Measurements from ENCODE around the gene USP34. TPM values are rescaled to one million over a fixed set of nuclear protein-coding genes. Genes with fewer than 3 reads are reported as not detected.

Gene USP34
- total and polyA plus RNA-seq, 2 of the 4 experiments (the other 2 are of a cell fraction) = 34.7 to 128 TPM

DNA sequence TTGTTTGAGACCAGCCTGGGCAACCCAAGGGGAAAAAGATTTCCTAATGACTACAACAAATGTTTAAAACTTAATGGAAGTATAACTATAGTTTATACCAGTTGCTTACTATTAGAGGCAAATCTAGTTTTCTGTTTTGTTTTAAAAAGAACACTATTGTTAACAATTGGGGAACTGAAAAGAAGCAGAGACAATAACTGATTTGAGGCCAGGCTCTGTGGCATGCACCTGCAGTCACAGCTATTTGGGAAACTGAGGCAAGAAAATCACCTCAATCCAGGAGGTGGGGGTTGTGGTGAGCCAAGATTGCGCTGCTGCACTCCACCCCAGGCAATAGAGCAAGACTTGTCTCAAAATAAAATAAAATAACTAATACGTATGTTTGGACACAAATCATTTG lies 28.2 kb upstream of the USP34 start:
- Histone ChIP-seq H2AK5ac (ENCODE audit: low read depth, low read length) (no peak overlapping the region), H3K18ac (ENCODE audit: low read depth, low read length) (no peak overlapping the region), H3K14ac (replicated peaks; ENCODE audit: low read depth, low read length) (no peak overlapping the region), H3K23ac (ENCODE audit: low read depth, low read length) (no peak overlapping the region), H4K8ac (ENCODE audit: low read depth in 2 of 2, low read length in 2 of 2) (no peak overlapping the region), H2BK120ac (ENCODE audit: low read depth, low read length) (no peak overlapping the region), H3K4ac (ENCODE audit: low read depth, low read length) (no peak overlapping the region), H3K27me3 (ENCODE audit: control insufficient read depth, insufficient read depth, low read length) (no peaks in the 10 kb centered on the region), H3K4me2 (ENCODE audit: low read depth, low read length) (no peak overlapping the region), H2BK20ac (ENCODE audit: low read depth, low read length) (no peak overlapping the region), H3K4me3 (ENCODE audit: insufficient read depth, low read depth, low read length) (no peak overlapping the region), H2AFZ (replicated peaks; ENCODE audit: low read length, poor library complexity) (no peak overlapping the region), H4K5ac (ENCODE audit: low read depth, low read length) (no peak overlapping the region), H3K56ac (ENCODE audit: extremely low read depth, insufficient read depth, low read length) (no peak overlapping the region), H2BK15ac (ENCODE audit: low read depth, low read length) (no peak overlapping the region), H3K27ac (ENCODE audit: insufficient read depth, low read length) (no peak overlapping the region), H3K79me1 (ENCODE audit: low read depth in 1 of 2, low read length in 2 of 2) (peaks cover 16 to 52% of the 10 kb centered on the region in 2 experiments), H4K91ac (ENCODE audit: insufficient read depth, low read depth, low read length) (no peak overlapping the region), H3K9ac (ENCODE audit: low read depth, low read length) (no peak overlapping the region), H2AK9ac (replicated peaks; ENCODE audit: low read depth, low read length, poor library complexity) (no peak overlapping the region), H2BK5ac (ENCODE audit: low read depth, low read length, poor library complexity, severe bottlenecking) (no peak overlapping the region), H4K20me1 (ENCODE audit: insufficient read depth, low read length) (peaks cover 14% of the 10 kb centered on the region), H3K9me3 (ENCODE audit: control insufficient read depth, insufficient read depth, low read length) (no peaks in the 10 kb centered on the region), H3K4me1 (ENCODE audit: control insufficient read depth, insufficient read depth, low read length) (0 out of 2 replicates have a peak, but pooled peaks cover 4% of the 10 kb centered on the region), H3K9me1 (ENCODE audit: insufficient read depth, low read length) (no peaks in the 10 kb centered on the region), H3K36me3 (ENCODE audit: control insufficient read depth, insufficient read depth, low read length) (peaks cover 41% of the 10 kb centered on the region)
- 100% methylated on average over 1 of the region's 2 CpGs; no CpG with 5 or more reads in 1 of the 2 experiments for WGBS, 2 experiments (ENCODE audit: extremely low coverage in 2 of 2, insufficient read length in 1 of 2)
- ChIA-PET POLR2A (ENCODE audit: unreplicated experiment) (no interaction called here), CTCF (no interaction called here)
- in situ Hi-C loops (cut with MboI; ENCODE audit: low sequenced_read_pairs) = loop anchor here (10.0 kb wide), 1 partner anchor 366 kb away; no protein-coding TSS in a partner anchor
- dilution Hi-C loops (cut with HindIII; ENCODE audit: low sequenced_read_pairs, unreplicated experiment) = no loop called here
- intact Hi-C loops (cut with micrococcal nuclease) = no loop called here
- no TSS peak for BruUV-seq (replicated peaks)
- DNase-seq (no peak), ATAC-seq (ENCODE audit: low read depth) (no peak)
- TF ChIP-seq POLR2A (IDR thresholded peaks at IDR 0.05; ENCODE audit: low read depth, low read length) (no peak), FOS (IDR thresholded peaks at IDR 0.05; ENCODE audit: low read depth, low read length) (no peak), MAFK (IDR thresholded peaks at IDR 0.05; ENCODE audit: low read depth, low read length) (no peak), CEBPB (IDR thresholded peaks at IDR 0.05; ENCODE audit: low read depth, low read length) (no peak), CHD1 (IDR thresholded peaks at IDR 0.05; ENCODE audit: low read depth, low read length) (no peak), RFX5 (IDR thresholded peaks at IDR 0.05; ENCODE audit: low read depth, low read length) (no peak), MAZ (IDR thresholded peaks at IDR 0.05; ENCODE audit: borderline replicate concordance, low read depth, low read length) (no peak), RCOR1 (IDR thresholded peaks at IDR 0.05; ENCODE audit: insufficient replicate concordance, low read length) (no peak), RAD21 (IDR thresholded peaks at IDR 0.05; ENCODE audit: low read length) (no peak), NFE2L2 (IDR thresholded peaks at IDR 0.05; ENCODE audit: low read depth, low read length) (no peak), BHLHE40 (IDR thresholded peaks at IDR 0.05; ENCODE audit: low read depth, low read length) (no peak)
- TF ChIP-seq, protein P1, sequence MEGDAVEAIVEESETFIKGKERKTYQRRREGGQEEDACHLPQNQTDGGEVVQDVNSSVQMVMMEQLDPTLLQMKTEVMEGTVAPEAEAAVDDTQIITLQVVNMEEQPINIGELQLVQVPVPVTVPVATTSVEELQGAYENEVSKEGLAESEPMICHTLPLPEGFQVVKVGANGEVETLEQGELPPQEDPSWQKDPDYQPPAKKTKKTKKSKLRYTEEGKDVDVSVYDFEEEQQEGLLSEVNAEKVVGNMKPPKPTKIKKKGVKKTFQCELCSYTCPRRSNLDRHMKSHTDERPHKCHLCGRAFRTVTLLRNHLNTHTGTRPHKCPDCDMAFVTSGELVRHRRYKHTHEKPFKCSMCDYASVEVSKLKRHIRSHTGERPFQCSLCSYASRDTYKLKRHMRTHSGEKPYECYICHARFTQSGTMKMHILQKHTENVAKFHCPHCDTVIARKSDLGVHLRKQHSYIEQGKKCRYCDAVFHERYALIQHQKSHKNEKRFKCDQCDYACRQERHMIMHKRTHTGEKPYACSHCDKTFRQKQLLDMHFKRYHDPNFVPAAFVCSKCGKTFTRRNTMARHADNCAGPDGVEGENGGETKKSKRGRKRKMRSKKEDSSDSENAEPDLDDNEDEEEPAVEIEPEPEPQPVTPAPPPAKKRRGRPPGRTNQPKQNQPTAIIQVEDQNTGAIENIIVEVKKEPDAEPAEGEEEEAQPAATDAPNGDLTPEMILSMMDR (conservative IDR thresholded peaks at IDR 0.05; ENCODE audit: low read depth, low read length) = no peak
- TF ChIP-seq, protein P2, sequence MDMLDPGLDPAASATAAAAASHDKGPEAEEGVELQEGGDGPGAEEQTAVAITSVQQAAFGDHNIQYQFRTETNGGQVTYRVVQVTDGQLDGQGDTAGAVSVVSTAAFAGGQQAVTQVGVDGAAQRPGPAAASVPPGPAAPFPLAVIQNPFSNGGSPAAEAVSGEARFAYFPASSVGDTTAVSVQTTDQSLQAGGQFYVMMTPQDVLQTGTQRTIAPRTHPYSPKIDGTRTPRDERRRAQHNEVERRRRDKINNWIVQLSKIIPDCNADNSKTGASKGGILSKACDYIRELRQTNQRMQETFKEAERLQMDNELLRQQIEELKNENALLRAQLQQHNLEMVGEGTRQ (IDR thresholded peaks at IDR 0.05; ENCODE audit: low read depth, low read length) = no peak
- TF ChIP-seq, protein P3, sequence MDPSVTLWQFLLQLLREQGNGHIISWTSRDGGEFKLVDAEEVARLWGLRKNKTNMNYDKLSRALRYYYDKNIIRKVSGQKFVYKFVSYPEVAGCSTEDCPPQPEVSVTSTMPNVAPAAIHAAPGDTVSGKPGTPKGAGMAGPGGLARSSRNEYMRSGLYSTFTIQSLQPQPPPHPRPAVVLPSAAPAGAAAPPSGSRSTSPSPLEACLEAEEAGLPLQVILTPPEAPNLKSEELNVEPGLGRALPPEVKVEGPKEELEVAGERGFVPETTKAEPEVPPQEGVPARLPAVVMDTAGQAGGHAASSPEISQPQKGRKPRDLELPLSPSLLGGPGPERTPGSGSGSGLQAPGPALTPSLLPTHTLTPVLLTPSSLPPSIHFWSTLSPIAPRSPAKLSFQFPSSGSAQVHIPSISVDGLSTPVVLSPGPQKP (IDR thresholded peaks at IDR 0.05; ENCODE audit: borderline replicate concordance, low read depth, low read length) = no peak

Data from IMR-90 (cell line).